Loucy (cell line): Measurements from ENCODE around the gene DDX4.

ENCODE experiments used
- H2AFZ ChIP-seq: fragments of 200-600 bp; sonication (generic); 2 replicates; pipeline ENCODE4 v1.6.0; 2016; ENCODE audit warnings: antibody characterized with exemption, mild to moderate bottlenecking, low read length, moderate library complexity
- H3F3A ChIP-seq: fragments of 200-600 bp; 2 replicates; pipeline ENCODE4 v1.6.0; 2016; ENCODE audit warnings: antibody characterized with exemption, low read depth, mild to moderate bottlenecking
- H3K27me3 ChIP-seq: fragments of 200-600 bp; sonication (generic); 2 replicates; pipeline ENCODE4 v1.6.1; 2014; ENCODE audit warnings: low read length, mild to moderate bottlenecking; ENCODE audit not compliant: insufficient read depth, poor library complexity, severe bottlenecking
- H3K36me3 ChIP-seq: fragments of 200-600 bp; sonication (generic); 2 replicates; pipeline ENCODE4 v1.6.1; 2016; ENCODE audit warnings: low read length; ENCODE audit not compliant: insufficient read depth
- H3K4me1 ChIP-seq: fragments of 200-600 bp; sonication (generic); 2 replicates; pipeline ENCODE4 v1.5.1; 2014; ENCODE audit warnings: low read length, mild to moderate bottlenecking; ENCODE audit not compliant: insufficient read depth, poor library complexity, severe bottlenecking
- H3K4me2 ChIP-seq: fragments of 200-600 bp; sonication (generic); 2 replicates; pipeline ENCODE4 v1.6.0; 2014; ENCODE audit warnings: antibody characterized with exemption, low read length, low read depth, mild to moderate bottlenecking; ENCODE audit not compliant: poor library complexity, severe bottlenecking
- H3K4me3 ChIP-seq: fragments of 200-600 bp; sonication (generic); 2 replicates; pipeline ENCODE4 v1.5.1; 2014; ENCODE audit warnings: low read length, mild to moderate bottlenecking, mixed read lengths; ENCODE audit not compliant: poor library complexity, severe bottlenecking
- H3K79me2 ChIP-seq: fragments of 200-600 bp; sonication (generic); 2 replicates; pipeline ENCODE4 v1.6.1; 2014; ENCODE audit warnings: low read length; ENCODE audit not compliant: insufficient read depth
- H3K9ac ChIP-seq: fragments of 200-600 bp; sonication (generic); 2 replicates; pipeline ENCODE4 v1.6.0; 2014; ENCODE audit warnings: mild to moderate bottlenecking, low read depth, low read length, moderate library complexity; ENCODE audit not compliant: poor library complexity, severe bottlenecking
- H3K9me2 ChIP-seq: fragments of 200-600 bp; sonication (generic); replicated peaks from 2 replicates; pipeline ENCODE4 v1.6.1; 2016; ENCODE audit warnings: low read depth, low read length, mixed read lengths
- H3K9me3 ChIP-seq: fragments of 200-600 bp; sonication (generic); 2 replicates; pipeline ENCODE4 v1.6.1; 2014; ENCODE audit warnings: mild to moderate bottlenecking, antibody characterized with exemption, low read length, low read depth; ENCODE audit not compliant: insufficient read depth
- H4K20me1 ChIP-seq: fragments of 200-600 bp; sonication (generic); 2 replicates; pipeline ENCODE4 v1.6.0; 2014; ENCODE audit warnings: antibody characterized with exemption, low read length, mild to moderate bottlenecking; ENCODE audit not compliant: insufficient read depth, poor library complexity, severe bottlenecking
- EZH2phosphoT487 ChIP-seq: fragments of 200-600 bp; IDR thresholded peaks from 2 replicates; pipeline ENCODE4 v1.6.1; 2018; ENCODE audit warnings: antibody characterized with exemption, mild to moderate bottlenecking, moderate library complexity, borderline replicate concordance

The DDX4 gene

DNA sequence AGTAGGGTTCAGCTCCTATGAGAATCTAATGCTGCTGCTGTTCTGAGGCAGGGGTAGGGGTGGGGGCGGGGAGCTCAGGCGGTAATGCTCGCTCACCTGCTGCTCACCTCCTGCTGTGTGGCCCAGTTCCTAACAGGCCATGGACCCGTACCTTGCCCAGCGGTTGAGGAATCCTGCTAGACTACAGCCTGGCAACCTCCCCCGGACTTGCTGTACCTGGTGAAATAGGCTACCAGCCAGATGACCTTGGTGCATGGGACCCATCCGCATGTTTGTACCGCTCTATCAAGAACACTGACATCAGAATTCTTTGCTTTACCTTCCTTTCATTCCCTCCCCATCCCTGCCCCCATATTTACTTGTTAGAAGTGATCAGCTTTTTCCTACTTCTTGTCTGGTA is 128.6 kb downstream of the DDX4 start:
- no peaks in the 10 kb centered on the region for H3K27me3 ChIP-seq
- H3K9me2 ChIP-seq = no peaks in the 10 kb centered on the region
- no peak for TF ChIP-seq EZH2phosphoT487
- no peaks in the 10 kb centered on the region for H4K20me1 ChIP-seq
- no peak overlapping the region for H2AFZ ChIP-seq
- no peak overlapping the region for H3K9ac ChIP-seq
- no peaks in the 10 kb centered on the region for H3K9me3 ChIP-seq
- no peak overlapping the region for H3K4me2 ChIP-seq
- H3K79me2 ChIP-seq = no peaks in the 10 kb centered on the region
- no peak overlapping the region for H3K4me3 ChIP-seq
- H3K36me3 ChIP-seq = no peaks in the 10 kb centered on the region
- H3K4me1 ChIP-seq = no peaks in the 10 kb centered on the region
- no peaks in the 10 kb centered on the region for H3F3A ChIP-seq
